SK-N-SH treated with all-trans-retinoic acid at 6 μM for 48 hours (cell line): ENCODE data around the gene EDA.

Source experiments
- ARNTL ChIP-seq: fragments of 450-650 bp; formaldehyde crosslinking; IDR thresholded peaks from 2 replicates; pipeline ENCODE4 v1.5.0; 2020; ENCODE audit warnings: low read depth, mild to moderate bottlenecking, moderate library complexity, borderline replicate concordance
- CREB5 ChIP-seq: fragments of 250-450 bp; sonication (Bioruptor Pico); IDR thresholded peaks from 2 replicates; pipeline ENCODE4 v1.5.1; 2020; ENCODE audit warnings: low read depth, mild to moderate bottlenecking, moderate library complexity
- ESRRG ChIP-seq: fragments of 250-450 bp; sonication (Bioruptor Pico); IDR thresholded peaks from 2 replicates; pipeline ENCODE4 v1.6.1; 2021; ENCODE audit warnings: mild to moderate bottlenecking
- GLIS3 ChIP-seq: fragments of 250-450 bp; sonication (Bioruptor Pico); IDR thresholded peaks from 2 replicates; pipeline ENCODE4 v1.5.0; 2020; ENCODE audit warnings: mild to moderate bottlenecking, moderate library complexity
- ISL1 ChIP-seq: fragments of 250-450 bp; sonication (Bioruptor Pico); IDR thresholded peaks from 2 replicates; pipeline ENCODE4 v2.1.2; 2022; ENCODE audit warnings: mild to moderate bottlenecking, moderate library complexity
- PPARA ChIP-seq: fragments of 250-450 bp; sonication (Bioruptor Pico); IDR thresholded peaks from 2 replicates; pipeline ENCODE4 v1.5.0; 2020; ENCODE audit warnings: mild to moderate bottlenecking, borderline replicate concordance
- RARB ChIP-seq: fragments of 250-450 bp; sonication (Bioruptor Pico); IDR thresholded peaks from 2 replicates; pipeline ENCODE4 v1.8.0; 2021; ENCODE audit warnings: mild to moderate bottlenecking, moderate library complexity
- SNAI2 ChIP-seq: fragments of 250-450 bp; sonication (Bioruptor Pico); IDR thresholded peaks from 2 replicates; pipeline ENCODE4 v1.5.0; 2020; ENCODE audit warnings: mild to moderate bottlenecking, moderate library complexity
- TCF4 ChIP-seq: fragments of 250-450 bp; sonication (Bioruptor Pico); IDR thresholded peaks from 2 replicates; pipeline ENCODE4 v1.8.0; 2021; ENCODE audit warnings: mild to moderate bottlenecking, moderate library complexity, borderline replicate concordance
- TOX ChIP-seq: fragments of 250-450 bp; sonication (Bioruptor Pico); IDR thresholded peaks from 2 replicates; pipeline ENCODE4 v1.8.0; 2021; ENCODE audit warnings: mild to moderate bottlenecking, moderate library complexity, borderline replicate concordance
- TSHZ2 ChIP-seq: fragments of 250-450 bp; sonication (Bioruptor Pico); IDR thresholded peaks from 2 replicates; pipeline ENCODE4 v1.5.0; 2020; ENCODE audit warnings: mild to moderate bottlenecking, moderate library complexity
- ZFP30 ChIP-seq: fragments of 450-650 bp; formaldehyde crosslinking; IDR thresholded peaks from 2 replicates; pipeline ENCODE4 v1.5.0; 2022; ENCODE audit warnings: mild to moderate bottlenecking, moderate library complexity
- ZNF8 ChIP-seq: fragments of 450-650 bp; formaldehyde crosslinking; IDR thresholded peaks from 2 replicates; pipeline ENCODE4 v1.5.0; 2020; ENCODE audit warnings: mild to moderate bottlenecking, moderate library complexity
- TF ChIP-seq, protein P1 (sequence below): fragments of 250-450 bp; sonication (Bioruptor Pico); IDR thresholded peaks from 2 replicates; pipeline ENCODE4 v1.8.0; 2020; ENCODE audit warnings: mild to moderate bottlenecking, moderate library complexity, borderline replicate concordance

GRCh38 chrX:69844636-69845035, 228.7 kb downstream of the EDA start:
- TF ChIP-seq TOX (CRISPR knock-in tag) (no peak), ZNF8 (CRISPR knock-in tag) (no peak), ISL1 (no peak), CREB5 (CRISPR knock-in tag) (no peak), ESRRG (CRISPR knock-in tag) (no peak), RARB (no peak), TSHZ2 (CRISPR knock-in tag) (no peak), SNAI2 (no peak), ZFP30 (no peak), ARNTL (no peak), PPARA (CRISPR knock-in tag) (no peak), TCF4 (no peak), GLIS3 (no peak)
- TF ChIP-seq, protein P1, sequence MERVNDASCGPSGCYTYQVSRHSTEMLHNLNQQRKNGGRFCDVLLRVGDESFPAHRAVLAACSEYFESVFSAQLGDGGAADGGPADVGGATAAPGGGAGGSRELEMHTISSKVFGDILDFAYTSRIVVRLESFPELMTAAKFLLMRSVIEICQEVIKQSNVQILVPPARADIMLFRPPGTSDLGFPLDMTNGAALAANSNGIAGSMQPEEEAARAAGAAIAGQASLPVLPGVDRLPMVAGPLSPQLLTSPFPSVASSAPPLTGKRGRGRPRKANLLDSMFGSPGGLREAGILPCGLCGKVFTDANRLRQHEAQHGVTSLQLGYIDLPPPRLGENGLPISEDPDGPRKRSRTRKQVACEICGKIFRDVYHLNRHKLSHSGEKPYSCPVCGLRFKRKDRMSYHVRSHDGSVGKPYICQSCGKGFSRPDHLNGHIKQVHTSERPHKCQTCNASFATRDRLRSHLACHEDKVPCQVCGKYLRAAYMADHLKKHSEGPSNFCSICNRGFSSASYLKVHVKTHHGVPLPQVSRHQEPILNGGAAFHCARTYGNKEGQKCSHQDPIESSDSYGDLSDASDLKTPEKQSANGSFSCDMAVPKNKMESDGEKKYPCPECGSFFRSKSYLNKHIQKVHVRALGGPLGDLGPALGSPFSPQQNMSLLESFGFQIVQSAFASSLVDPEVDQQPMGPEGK (CRISPR knock-in tag), result no peak
